ENCODE data around the gene NR1H2. TPM values are rescaled to one million over a fixed set of nuclear protein-coding genes. Genes with fewer than 3 reads are reported as not detected.

Gene NR1H2
- total and polyA plus RNA-seq, 2 experiments from 2014 or later, result 32.9 to 70.2 TPM

DNA sequence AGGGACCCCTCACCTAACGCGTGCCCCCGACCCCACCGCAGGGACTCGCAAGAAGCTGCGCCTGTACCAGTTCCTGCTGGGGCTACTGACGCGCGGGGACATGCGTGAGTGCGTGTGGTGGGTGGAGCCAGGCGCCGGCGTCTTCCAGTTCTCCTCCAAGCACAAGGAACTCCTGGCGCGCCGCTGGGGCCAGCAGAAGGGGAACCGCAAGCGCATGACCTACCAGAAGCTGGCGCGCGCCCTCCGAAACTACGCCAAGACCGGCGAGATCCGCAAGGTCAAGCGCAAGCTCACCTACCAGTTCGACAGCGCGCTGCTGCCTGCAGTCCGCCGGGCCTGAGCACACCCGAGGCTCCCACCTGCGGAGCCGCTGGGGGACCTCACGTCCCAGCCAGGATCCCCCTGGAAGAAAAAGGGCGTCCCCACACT lies 51.8 kb downstream of the NR1H2 start:
- peaks cover 25% of the 10 kb centered on the region for H3K4me1 ChIP-seq (ENCODE audit: insufficient read depth)
- H3K79me2 ChIP-seq (replicated peaks; ENCODE audit: insufficient read depth), result no peaks in the 10 kb centered on the region
- H3K4me3 ChIP-seq, result peak overlapping the region; percentile 57
- TF ChIP-seq EZH2 (IDR thresholded peaks at IDR 0.05; ENCODE audit: low read depth, unreplicated experiment) (no peak), POLR2AphosphoS5 (IDR thresholded peaks at IDR 0.05; ENCODE audit: low read depth) (peak; percentile 42)
- TF ChIP-seq, protein P1, sequence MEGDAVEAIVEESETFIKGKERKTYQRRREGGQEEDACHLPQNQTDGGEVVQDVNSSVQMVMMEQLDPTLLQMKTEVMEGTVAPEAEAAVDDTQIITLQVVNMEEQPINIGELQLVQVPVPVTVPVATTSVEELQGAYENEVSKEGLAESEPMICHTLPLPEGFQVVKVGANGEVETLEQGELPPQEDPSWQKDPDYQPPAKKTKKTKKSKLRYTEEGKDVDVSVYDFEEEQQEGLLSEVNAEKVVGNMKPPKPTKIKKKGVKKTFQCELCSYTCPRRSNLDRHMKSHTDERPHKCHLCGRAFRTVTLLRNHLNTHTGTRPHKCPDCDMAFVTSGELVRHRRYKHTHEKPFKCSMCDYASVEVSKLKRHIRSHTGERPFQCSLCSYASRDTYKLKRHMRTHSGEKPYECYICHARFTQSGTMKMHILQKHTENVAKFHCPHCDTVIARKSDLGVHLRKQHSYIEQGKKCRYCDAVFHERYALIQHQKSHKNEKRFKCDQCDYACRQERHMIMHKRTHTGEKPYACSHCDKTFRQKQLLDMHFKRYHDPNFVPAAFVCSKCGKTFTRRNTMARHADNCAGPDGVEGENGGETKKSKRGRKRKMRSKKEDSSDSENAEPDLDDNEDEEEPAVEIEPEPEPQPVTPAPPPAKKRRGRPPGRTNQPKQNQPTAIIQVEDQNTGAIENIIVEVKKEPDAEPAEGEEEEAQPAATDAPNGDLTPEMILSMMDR (conservative IDR thresholded peaks at IDR 0.05; ENCODE audit: low read depth in 2 of 2), result peak in 1 of 2 experiments; percentile 14; a peak in 1 of 4 replicates
- Mint-ChIP-seq H3K4me1 (peaks cover 16% of the 10 kb centered on the region), H3K4me3 (no peak overlapping the region; the same call in 2 of the 3 replicates), H3K36me3 (ENCODE audit: low read depth) (peaks cover 15% of the 10 kb centered on the region), H3K27me3 (ENCODE audit: insufficient read depth, low read depth, poor library complexity) (peaks cover 12% of the 10 kb centered on the region), H3K9me3 (no peaks in the 10 kb centered on the region; the same call in 2 of the 3 replicates), H3K27ac (no peak overlapping the region)
- peak; percentile 91 for DNase-seq (ENCODE audit: low spot score)
- H2AFZ ChIP-seq, result peak overlapping the region; percentile 80
- peaks cover 26% of the 10 kb centered on the region for H3K27me3 ChIP-seq (ENCODE audit: insufficient read depth)
- no peaks in the 10 kb centered on the region for H3K9me2 ChIP-seq (ENCODE audit: insufficient read depth)
- H3K4me2 ChIP-seq, result peak overlapping the region; percentile 79
- H4K20me1 ChIP-seq (replicated peaks; ENCODE audit: insufficient read depth), result no peaks in the 10 kb centered on the region; the same call in 1 of the 2 replicates
- no peaks in the 10 kb centered on the region for H3K36me3 ChIP-seq (ENCODE audit: insufficient read depth)
- ATAC-seq, result peak; percentile 27
- H3K27ac ChIP-seq (ENCODE audit: low read depth), result no peak overlapping the region
- peaks cover 20% of the 10 kb centered on the region; the same call in 1 of the 2 replicates for H3F3A ChIP-seq (replicated peaks; ENCODE audit: low read depth)

DNA sequence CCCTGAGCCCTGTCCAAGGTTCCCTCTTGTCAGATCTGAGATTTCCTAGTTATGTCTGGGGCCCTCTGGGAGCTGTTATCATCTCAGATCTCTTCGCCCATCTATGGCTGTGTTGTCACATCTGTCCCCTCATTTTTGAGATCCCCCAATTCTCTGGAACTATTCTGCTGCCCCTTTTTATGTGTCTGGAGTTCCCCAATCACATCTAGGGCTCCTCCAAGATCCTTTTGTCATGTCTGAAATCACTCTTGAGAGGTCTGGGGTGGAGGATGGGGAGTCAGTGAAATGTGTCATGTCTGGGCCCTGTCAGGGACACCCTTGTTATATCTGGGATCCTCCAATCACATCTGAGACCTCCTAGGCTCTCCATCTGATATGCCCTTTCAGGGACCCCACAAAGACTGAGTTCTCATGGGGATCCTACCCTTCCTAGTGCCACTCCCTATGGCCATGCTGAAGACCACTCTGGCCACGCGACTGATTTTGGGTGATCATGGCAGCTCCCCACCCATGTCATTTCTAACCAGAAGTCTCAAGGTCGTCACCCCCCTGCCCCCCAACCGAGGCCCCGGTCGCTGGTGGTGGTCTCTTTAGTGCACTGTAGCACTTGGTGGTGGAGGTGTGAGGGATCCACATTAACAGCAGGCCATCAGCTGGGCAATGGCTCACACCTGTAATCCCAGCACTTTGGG lies 52.7 kb downstream of the NR1H2 start:
- no peak for DNase-seq (ENCODE audit: low spot score)
- H3K27me3 ChIP-seq (ENCODE audit: insufficient read depth), result peaks cover 26% of the 10 kb centered on the region
- no peaks in the 10 kb centered on the region for H3K79me2 ChIP-seq (replicated peaks; ENCODE audit: insufficient read depth)
- no peak overlapping the region for H3K4me3 ChIP-seq
- H2AFZ ChIP-seq, result no peak overlapping the region
- Mint-ChIP-seq H3K36me3 (ENCODE audit: low read depth) (peaks cover 9% of the 10 kb centered on the region), H3K4me1 (peaks cover 19% of the 10 kb centered on the region), H3K27ac (no peak overlapping the region), H3K27me3 (ENCODE audit: insufficient read depth, low read depth, poor library complexity) (peaks cover 19% of the 10 kb centered on the region), H3K4me3 (no peak overlapping the region), H3K9me3 (no peaks in the 10 kb centered on the region; the same call in 2 of the 3 replicates)
- ATAC-seq, result no peak
- H3K36me3 ChIP-seq (ENCODE audit: insufficient read depth), result no peaks in the 10 kb centered on the region
- no peak overlapping the region for H3K27ac ChIP-seq (ENCODE audit: low read depth)
- no peaks in the 10 kb centered on the region; the same call in 1 of the 2 replicates for H4K20me1 ChIP-seq (replicated peaks; ENCODE audit: insufficient read depth)
- H3F3A ChIP-seq (replicated peaks; ENCODE audit: low read depth), result peaks cover 20% of the 10 kb centered on the region; the same call in 1 of the 2 replicates
- no peaks in the 10 kb centered on the region for H3K9me2 ChIP-seq (ENCODE audit: insufficient read depth)
- H3K4me1 ChIP-seq (ENCODE audit: insufficient read depth), result peaks cover 29% of the 10 kb centered on the region
- peak overlapping the region; percentile 79 for H3K4me2 ChIP-seq
- TF ChIP-seq EZH2 (IDR thresholded peaks at IDR 0.05; ENCODE audit: low read depth, unreplicated experiment) (no peak), NANOG (IDR thresholded peaks at IDR 0.05; ENCODE audit: borderline replicate concordance) (no peak)
- TF ChIP-seq, protein P2, sequence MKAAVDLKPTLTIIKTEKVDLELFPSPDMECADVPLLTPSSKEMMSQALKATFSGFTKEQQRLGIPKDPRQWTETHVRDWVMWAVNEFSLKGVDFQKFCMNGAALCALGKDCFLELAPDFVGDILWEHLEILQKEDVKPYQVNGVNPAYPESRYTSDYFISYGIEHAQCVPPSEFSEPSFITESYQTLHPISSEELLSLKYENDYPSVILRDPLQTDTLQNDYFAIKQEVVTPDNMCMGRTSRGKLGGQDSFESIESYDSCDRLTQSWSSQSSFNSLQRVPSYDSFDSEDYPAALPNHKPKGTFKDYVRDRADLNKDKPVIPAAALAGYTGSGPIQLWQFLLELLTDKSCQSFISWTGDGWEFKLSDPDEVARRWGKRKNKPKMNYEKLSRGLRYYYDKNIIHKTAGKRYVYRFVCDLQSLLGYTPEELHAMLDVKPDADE (IDR thresholded peaks at IDR 0.05), result no peak

Data from GM23338 (cell line).